ENCODE measurements around the gene ZNF746.

ZNF746 gene

GRCh38 chr7:149501651-149502050 is 4.0 kb upstream of the ZNF746 start:
- H3F3A ChIP-seq (ENCODE audit: insufficient read depth, low read length) = no peaks in the 10 kb centered on the region; the same call in 1 of the 2 replicates
- H3K9ac ChIP-seq (ENCODE audit: low read length) = no peak overlapping the region
- H3K9me3 ChIP-seq (replicated peaks; ENCODE audit: insufficient read depth, low read length) = no peaks in the 10 kb centered on the region
- H3K4me3 ChIP-seq (ENCODE audit: low read length) = no peak overlapping the region
- H3K4me1 ChIP-seq (ENCODE audit: low read length) = no peaks in the 10 kb centered on the region
- no peak overlapping the region for H3K4me2 ChIP-seq (ENCODE audit: low read depth, low read length)
- H2AFZ ChIP-seq (ENCODE audit: low read length) = no peak overlapping the region
- no peaks in the 10 kb centered on the region for H3K36me3 ChIP-seq (replicated peaks; ENCODE audit: insufficient read depth, low read length)
- no peaks in the 10 kb centered on the region for H3K27me3 ChIP-seq (replicated peaks; ENCODE audit: insufficient read depth, low read length)
- no peaks in the 10 kb centered on the region for H3K9me2 ChIP-seq (replicated peaks; ENCODE audit: insufficient read depth, low read length)
- no peaks in the 10 kb centered on the region for H4K20me1 ChIP-seq (ENCODE audit: insufficient read depth, low read length)
- H3K79me2 ChIP-seq (ENCODE audit: low read length) = peaks cover 5% of the 10 kb centered on the region
- no peak for DNase-seq
- TF ChIP-seq EZH2 (optimal IDR thresholded peaks at IDR 0.05; ENCODE audit: low read depth, low read length) (no peak), CTCF (IDR thresholded peaks at IDR 0.05; ENCODE audit: low read length) (no peak), EZH2phosphoT487 (IDR thresholded peaks at IDR 0.05; ENCODE audit: low read length) (no peak)
- no peak overlapping the region for H3K27ac ChIP-seq (ENCODE audit: low read length)

GRCh38 chr7:149500910-149501309 is 3.3 kb upstream of the ZNF746 start:
- TF ChIP-seq CTCF (IDR thresholded peaks at IDR 0.05; ENCODE audit: low read length) (no peak), EZH2 (optimal IDR thresholded peaks at IDR 0.05; ENCODE audit: low read depth, low read length) (no peak), EZH2phosphoT487 (IDR thresholded peaks at IDR 0.05; ENCODE audit: low read length) (no peak)
- H3F3A ChIP-seq (ENCODE audit: insufficient read depth, low read length) = no peaks in the 10 kb centered on the region; the same call in 1 of the 2 replicates
- H3K9me2 ChIP-seq (replicated peaks; ENCODE audit: insufficient read depth, low read length) = no peaks in the 10 kb centered on the region
- no peaks in the 10 kb centered on the region for H3K27me3 ChIP-seq (replicated peaks; ENCODE audit: insufficient read depth, low read length)
- no peak overlapping the region for H3K9ac ChIP-seq (ENCODE audit: low read length)
- H3K9me3 ChIP-seq (replicated peaks; ENCODE audit: insufficient read depth, low read length) = no peaks in the 10 kb centered on the region
- no peaks in the 10 kb centered on the region for H3K36me3 ChIP-seq (replicated peaks; ENCODE audit: insufficient read depth, low read length)
- DNase-seq = no peak
- H4K20me1 ChIP-seq (ENCODE audit: insufficient read depth, low read length) = no peaks in the 10 kb centered on the region
- 0 out of 2 replicates have a peak, but pooled peaks cover 5% of the 10 kb centered on the region for H3K4me1 ChIP-seq (ENCODE audit: low read length)
- H3K4me3 ChIP-seq (ENCODE audit: low read length) = no peak overlapping the region
- H3K4me2 ChIP-seq (ENCODE audit: low read depth, low read length) = no peak overlapping the region
- no peak overlapping the region for H3K27ac ChIP-seq (ENCODE audit: low read length)
- no peak overlapping the region for H2AFZ ChIP-seq (ENCODE audit: low read length)
- peaks cover 12% of the 10 kb centered on the region for H3K79me2 ChIP-seq (ENCODE audit: low read length)

GRCh38 chr7:149500201-149500600 is 2.6 kb upstream of the ZNF746 start:
- Histone ChIP-seq H3F3A (ENCODE audit: insufficient read depth, low read length) (no peaks in the 10 kb centered on the region; the same call in 1 of the 2 replicates), H2AFZ (ENCODE audit: low read length) (no peak overlapping the region), H3K9ac (ENCODE audit: low read length) (no peak overlapping the region), H3K79me2 (ENCODE audit: low read length) (peaks cover 19% of the 10 kb centered on the region), H3K9me3 (replicated peaks; ENCODE audit: insufficient read depth, low read length) (no peaks in the 10 kb centered on the region), H3K27me3 (replicated peaks; ENCODE audit: insufficient read depth, low read length) (no peaks in the 10 kb centered on the region), H3K27ac (ENCODE audit: low read length) (no peak overlapping the region), H3K4me2 (ENCODE audit: low read depth, low read length) (no peak overlapping the region), H3K36me3 (replicated peaks; ENCODE audit: insufficient read depth, low read length) (no peaks in the 10 kb centered on the region), H3K4me3 (ENCODE audit: low read length) (no peak overlapping the region), H3K9me2 (replicated peaks; ENCODE audit: insufficient read depth, low read length) (no peaks in the 10 kb centered on the region), H3K4me1 (ENCODE audit: low read length) (peaks cover 10% of the 10 kb centered on the region; the same call in 1 of the 2 replicates), H4K20me1 (ENCODE audit: insufficient read depth, low read length) (no peaks in the 10 kb centered on the region)
- DNase-seq = no peak
- TF ChIP-seq EZH2 (optimal IDR thresholded peaks at IDR 0.05; ENCODE audit: low read depth, low read length) = no peak
- TF ChIP-seq EZH2phosphoT487 (IDR thresholded peaks at IDR 0.05; ENCODE audit: low read length) = no peak
- TF ChIP-seq CTCF (IDR thresholded peaks at IDR 0.05; ENCODE audit: low read length) = no peak
